Common myeloid progenitor, CD34-positive (primary cell): ENCODE measurements around the gene ARHGAP28.

Source experiments
- CTCF ChIA-PET: fragments of 350-600 bp; sonication (Branson Sonifier 250); formaldehyde crosslinking; loops from one replicate; lab custom pipeline; 2021; ENCODE audit warnings: antibody characterized with exemption; lab: Charles Lee
- POLR2A ChIA-PET: fragments of 350-600 bp; sonication (Branson Sonifier 250); formaldehyde crosslinking; loops from one replicate; lab custom pipeline; 2021; ENCODE audit warnings: antibody characterized with exemption; lab: Charles Lee
- DNase-seq, 3 donors: peaks; one replicate each; pipeline versions ENCODE4 v3.0.0 to v3.0.0-alpha.2; 2013
- H3K27ac ChIP-seq, 2 experiments: 1 replicate in 1 of 2; 2 replicates in 1 of 2; pipeline ENCODE4 v1.7.0; 2013; ENCODE audit warnings: inconsistent platforms in 2 of 2, low read length in 2 of 2, mild to moderate bottlenecking in 2 of 2, low read depth in 1 of 2, moderate library complexity in 1 of 2; ENCODE audit not compliant: severe bottlenecking in 2 of 2, insufficient read depth in 1 of 2, poor library complexity in 1 of 2
- H3K27me3 ChIP-seq, 5 experiments: replicated peaks in 2 of 5; 1 replicate in 3 of 5; 2 replicates in 2 of 5; pipeline versions ENCODE4 v1.6.1 to v1.7.0; 2013; ENCODE audit warnings: low read length in 4 of 5, mild to moderate bottlenecking in 2 of 5, moderate library complexity in 2 of 5, inconsistent platforms in 1 of 5; ENCODE audit not compliant: insufficient read depth in 5 of 5, control insufficient read depth in 4 of 5
- H3K36me3 ChIP-seq, 4 experiments: 1 replicate in 2 of 4; 2 replicates in 2 of 4; pipeline versions ENCODE4 v1.6.1 to v1.7.0; 2013; ENCODE audit warnings: low read length in 3 of 4, control low read depth in 1 of 4, mild to moderate bottlenecking in 1 of 4; ENCODE audit not compliant: control insufficient read depth in 4 of 4, insufficient read depth in 4 of 4
- H3K4me1 ChIP-seq, 4 experiments: 1 replicate in 3 of 4; 2 replicates in 1 of 4; pipeline versions ENCODE4 v1.6.1 to v1.7.1; 2013; ENCODE audit warnings: low read length in 3 of 4, mild to moderate bottlenecking in 3 of 4, control low read depth in 1 of 4, inconsistent platforms in 1 of 4, moderate library complexity in 1 of 4; ENCODE audit not compliant: control insufficient read depth in 4 of 4, insufficient read depth in 4 of 4; ENCODE audit errors: control extremely low read depth in 1 of 4
- H3K4me3 ChIP-seq, 7 experiments: 1 replicate in 4 of 7; 2 replicates in 3 of 7; pipeline versions ENCODE4 v1.5.1 to v1.7.0; 2013; ENCODE audit warnings: mild to moderate bottlenecking in 7 of 7, low read length in 6 of 7, moderate library complexity in 6 of 7, inconsistent platforms in 2 of 7, low read depth in 2 of 7, control low read depth in 1 of 7; ENCODE audit not compliant: insufficient read depth in 4 of 7, control insufficient read depth in 1 of 7; ENCODE audit errors: extremely low read depth in 1 of 7
- H3K9me3 ChIP-seq, 5 experiments: 1 replicate in 4 of 5; 2 replicates in 1 of 5; pipeline versions ENCODE4 v1.6.1 to v1.7.1; 2013; ENCODE audit warnings: low read length in 4 of 5, mild to moderate bottlenecking in 2 of 5, inconsistent platforms in 1 of 5, low read depth in 1 of 5, moderate library complexity in 1 of 5; ENCODE audit not compliant: control insufficient read depth in 4 of 5, insufficient read depth in 2 of 5; ENCODE audit errors: control extremely low read depth in 1 of 5
- WGBS: methylation state at CpG from one replicate; pipeline ENCODE4 v1.1.5; 2013; ENCODE audit not compliant: insufficient coverage; 5-methylcytosine and 5-hydroxymethylcytosine counted together

Gene ARHGAP28

DNA sequence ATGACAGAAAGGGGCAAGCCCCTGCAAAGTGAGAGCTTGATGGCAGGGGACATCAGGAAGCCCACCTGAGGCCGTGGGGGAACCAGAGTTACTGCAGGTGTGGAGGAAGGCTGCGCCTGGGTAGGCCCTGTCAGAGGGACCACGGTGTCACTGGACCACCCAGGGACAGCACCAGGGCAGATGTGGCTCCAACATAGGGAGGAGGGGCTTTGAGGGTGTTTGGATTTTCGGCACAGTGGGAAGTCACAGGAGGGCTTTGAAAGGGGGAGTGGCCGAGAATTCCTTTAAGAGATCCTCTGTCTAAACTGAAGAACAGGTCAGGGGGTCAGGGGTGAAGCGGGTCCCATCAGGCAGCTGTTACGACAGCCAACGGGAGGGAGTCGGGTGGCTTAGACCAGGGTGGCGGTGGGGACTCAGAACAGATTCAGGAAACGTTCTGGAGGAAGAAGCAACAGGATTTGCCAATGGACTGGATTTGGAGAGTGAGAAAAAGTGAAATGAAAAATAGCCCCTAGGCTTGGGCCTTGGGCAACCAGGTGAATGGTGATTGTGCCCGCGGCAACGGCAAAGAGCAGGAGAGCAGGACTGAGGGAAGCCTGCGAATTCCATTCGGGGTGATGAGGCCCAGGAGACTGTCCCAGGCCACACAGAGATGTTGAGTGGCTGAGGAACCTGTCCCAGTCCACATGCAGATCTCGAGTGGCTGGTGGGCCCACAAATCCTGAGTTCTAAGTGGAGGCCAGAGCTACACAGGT, 222.0 kb downstream of the ARHGAP28 start:
- H3K9me3 ChIP-seq, result no peaks in the 10 kb centered on the region
- peaks cover 0 to 14% (median 3%) of the 10 kb centered on the region in 5 experiments for H3K27me3 ChIP-seq
- H3K36me3 ChIP-seq, result no peaks in the 10 kb centered on the region
- no peak overlapping the region for H3K27ac ChIP-seq
- WGBS, result 89% methylated on average over 14 of the region's 17 CpGs
- DNase-seq, result no peak
- no peak overlapping the region for H3K4me3 ChIP-seq
- H3K4me1 ChIP-seq, result no peaks in the 10 kb centered on the region
- CTCF ChIA-PET, result interaction anchor here (1.0 kb wide), 2 partner anchors 13 to 31 kb away, joined by 3 read pairs; no protein-coding TSS in a partner anchor
- POLR2A ChIA-PET, result interaction anchor here (0.6 kb wide), 1 partner anchor 21 kb away, joined by 3 read pairs; no protein-coding TSS in a partner anchor

DNA sequence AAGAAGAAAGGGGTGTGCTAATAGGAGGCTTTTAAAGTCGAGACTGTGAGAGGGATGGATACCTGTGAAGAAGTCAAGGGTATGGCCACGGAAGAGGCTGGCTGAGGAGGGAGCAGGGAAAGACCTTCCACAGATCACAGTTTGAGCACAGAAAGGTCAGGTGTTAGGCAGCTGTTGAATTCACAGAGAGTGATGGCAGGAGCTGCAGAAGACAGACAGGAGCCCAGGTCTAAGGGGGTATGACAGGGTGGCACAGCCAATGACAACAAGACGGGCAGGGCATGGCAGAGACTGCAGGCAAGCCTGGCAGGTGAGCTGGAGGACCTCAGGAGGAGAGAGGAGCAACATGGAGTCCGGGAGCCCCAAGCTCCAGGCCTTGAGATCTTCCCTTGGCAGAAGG, 225.0 kb downstream of the ARHGAP28 start:
- ChIA-PET POLR2A (no interaction called here), CTCF (interaction anchor here (1.7 kb wide), 1 partner anchor 11 kb away, joined by 4 read pairs; no protein-coding TSS in a partner anchor)
- H3K4me1 ChIP-seq, result no peaks in the 10 kb centered on the region
- no peaks in the 10 kb centered on the region for H3K36me3 ChIP-seq
- H3K9me3 ChIP-seq, result no peaks in the 10 kb centered on the region
- WGBS, result 96% methylated on average over 4 of the region's 4 CpGs
- no peak overlapping the region for H3K4me3 ChIP-seq
- peaks cover 0 to 8% (median 0%) of the 10 kb centered on the region in 5 experiments for H3K27me3 ChIP-seq
- no peak overlapping the region for H3K27ac ChIP-seq
- DNase-seq, result no peak

DNA sequence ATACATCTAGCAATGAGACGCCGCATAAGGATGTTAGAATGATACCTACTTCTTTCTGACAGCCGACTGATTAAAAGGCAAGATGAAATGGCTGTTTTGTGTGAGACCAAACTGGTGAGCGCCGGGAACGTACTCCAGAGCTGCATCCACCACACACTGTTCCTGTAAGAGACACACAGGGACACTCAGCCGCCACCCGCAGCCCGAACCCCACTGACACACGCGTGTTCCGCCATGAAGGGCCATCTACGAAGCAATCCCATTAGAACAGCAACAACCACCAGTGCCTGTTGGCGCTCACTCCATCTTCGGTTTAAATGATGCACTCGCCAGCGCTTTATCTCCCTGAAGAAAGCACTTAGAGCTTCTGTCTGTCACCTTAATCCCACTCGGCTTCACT, 225.8 kb downstream of the ARHGAP28 start:
- Histone ChIP-seq H3K27me3 (peaks cover 0 to 8% (median 0%) of the 10 kb centered on the region in 5 experiments), H3K9me3 (no peaks in the 10 kb centered on the region), H3K4me3 (no peak overlapping the region), H3K4me1 (no peaks in the 10 kb centered on the region), H3K36me3 (no peaks in the 10 kb centered on the region), H3K27ac (no peak overlapping the region)
- CTCF ChIA-PET, result no interaction called here
- POLR2A ChIA-PET, result no interaction called here
- DNase-seq, result no peak
- WGBS, result 94% methylated on average over 17 of the region's 18 CpGs

DNA sequence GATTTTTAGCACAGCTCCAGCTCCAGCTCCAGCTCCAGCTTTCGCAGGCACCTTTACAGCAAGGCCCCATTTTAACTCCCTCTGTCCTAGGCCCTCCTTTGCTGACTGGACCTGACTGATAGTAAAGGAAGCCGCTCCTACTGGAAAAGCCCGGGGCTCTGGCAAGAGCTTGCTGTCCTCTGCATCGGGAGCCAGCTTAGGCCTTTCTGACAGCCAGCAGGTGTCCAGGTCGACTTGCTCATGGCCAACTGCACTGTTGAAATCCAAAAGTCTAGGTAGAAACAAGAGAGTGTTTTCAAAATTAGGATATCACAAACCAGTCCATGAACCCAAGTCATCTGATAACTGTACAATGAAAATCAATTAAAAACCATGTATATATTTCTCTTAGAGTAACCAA, 227.0 kb downstream of the ARHGAP28 start:
- Histone ChIP-seq H3K4me1 (no peaks in the 10 kb centered on the region), H3K4me3 (no peak overlapping the region), H3K9me3 (no peaks in the 10 kb centered on the region), H3K27me3 (peaks cover 0 to 8% (median 0%) of the 10 kb centered on the region in 5 experiments), H3K27ac (no peak overlapping the region), H3K36me3 (no peaks in the 10 kb centered on the region)
- CTCF ChIA-PET, result interaction anchor here (1.3 kb wide), 2 partner anchors 36 to 72 kb away, joined by 4 read pairs; no protein-coding TSS in a partner anchor
- no peak for DNase-seq
- POLR2A ChIA-PET, result no interaction called here
- 94% methylated on average over 5 of the region's 5 CpGs for WGBS

DNA sequence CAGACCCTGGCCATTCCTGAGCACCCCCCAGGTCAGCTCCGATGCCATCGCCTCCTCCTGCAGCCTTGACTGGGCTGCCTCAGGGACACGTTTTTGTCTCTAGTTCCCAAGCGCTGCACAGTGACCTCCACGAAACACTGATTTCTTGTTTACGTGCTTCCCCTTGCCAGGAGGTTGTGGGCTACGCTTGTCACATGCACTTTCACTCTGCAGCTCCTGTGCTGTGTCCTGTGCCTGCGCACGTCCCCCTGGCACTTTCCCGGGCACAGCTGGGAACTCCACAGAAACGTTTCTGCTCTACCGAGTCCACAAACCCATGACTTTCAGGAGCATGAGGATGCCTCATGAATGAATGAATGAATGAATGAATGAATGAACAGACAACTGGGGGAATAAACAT, 227.5 kb downstream of the ARHGAP28 start:
- peaks cover 0 to 8% (median 0%) of the 10 kb centered on the region in 5 experiments for H3K27me3 ChIP-seq
- no peaks in the 10 kb centered on the region for H3K4me1 ChIP-seq
- ChIA-PET CTCF (interaction anchor here (1.3 kb wide), 2 partner anchors 37 to 71 kb away, joined by 4 read pairs; no protein-coding TSS in a partner anchor), POLR2A (no interaction called here)
- H3K4me3 ChIP-seq, result no peak overlapping the region
- H3K9me3 ChIP-seq, result no peaks in the 10 kb centered on the region
- H3K27ac ChIP-seq, result no peak overlapping the region
- WGBS, result 91% methylated on average over 9 of the region's 12 CpGs
- no peak for DNase-seq
- no peaks in the 10 kb centered on the region for H3K36me3 ChIP-seq

DNA sequence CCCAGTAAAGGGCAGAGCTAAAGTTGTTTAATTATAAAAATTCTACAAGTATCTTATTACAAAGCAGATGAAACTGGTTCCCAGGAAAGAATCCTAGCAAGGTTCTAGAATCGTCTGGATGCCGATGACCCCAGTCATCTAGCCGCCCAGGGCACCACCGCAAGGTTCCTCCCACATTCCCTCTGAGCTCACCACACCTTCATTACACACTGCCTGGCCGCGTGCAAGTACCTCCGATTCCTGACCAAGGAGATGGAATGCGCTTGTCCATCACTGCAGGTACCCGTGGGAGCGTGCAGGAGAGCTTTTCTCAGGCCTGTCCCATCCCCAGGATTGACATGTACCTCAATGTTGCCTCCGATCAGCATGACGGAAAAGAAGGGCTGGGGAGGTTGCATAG, 229.6 kb downstream of the ARHGAP28 start:
- peaks cover 0 to 7% (median 0%) of the 10 kb centered on the region in 5 experiments for H3K27me3 ChIP-seq
- ChIA-PET CTCF (interaction anchor here (1.7 kb wide), 1 partner anchor 38 kb away, joined by 3 read pairs; no protein-coding TSS in a partner anchor), POLR2A (no interaction called here)
- no peak overlapping the region for H3K27ac ChIP-seq
- 96% methylated on average over 10 of the region's 12 CpGs for WGBS
- H3K36me3 ChIP-seq, result no peaks in the 10 kb centered on the region
- no peak for DNase-seq
- H3K4me1 ChIP-seq, result no peaks in the 10 kb centered on the region
- no peaks in the 10 kb centered on the region for H3K9me3 ChIP-seq
- H3K4me3 ChIP-seq, result no peak overlapping the region

DNA sequence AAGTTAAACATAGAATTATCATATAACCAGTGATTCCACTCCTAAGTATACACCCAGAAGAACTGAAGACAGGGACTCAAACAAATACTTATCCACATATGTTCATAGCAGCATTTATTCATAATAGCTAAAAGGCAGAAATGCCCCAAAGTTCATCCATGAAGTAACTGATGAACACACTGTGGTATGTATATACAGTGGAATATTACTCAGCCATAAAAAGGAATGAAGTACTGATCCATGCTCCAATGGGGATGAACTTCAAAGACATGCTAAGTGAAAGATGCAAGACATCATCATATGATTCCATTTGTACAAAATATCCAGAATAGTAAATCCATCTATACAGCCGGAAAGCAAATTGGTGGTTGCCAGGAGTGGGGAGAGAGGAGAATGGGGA, 230.6 kb downstream of the ARHGAP28 start:
- no CpG with 5 or more reads among the region's 1 CpG for WGBS
- H3K9me3 ChIP-seq, result no peaks in the 10 kb centered on the region
- CTCF ChIA-PET, result interaction anchor here (1.7 kb wide), 1 partner anchor 39 kb away, joined by 3 read pairs; no protein-coding TSS in a partner anchor
- no peaks in the 10 kb centered on the region for H3K36me3 ChIP-seq
- H3K4me3 ChIP-seq, result no peak overlapping the region
- no peak for DNase-seq
- POLR2A ChIA-PET, result no interaction called here
- H3K4me1 ChIP-seq, result no peaks in the 10 kb centered on the region
- no peak overlapping the region for H3K27ac ChIP-seq
- H3K27me3 ChIP-seq, result no peaks in the 10 kb centered on the region
